Central memory CD8-positive, alpha-beta T cell (primary cell): ENCODE measurements around the gene SIPA1L3.

Experiments
- ATAC-seq: fragments of 150-1000 bp; cut with Tn5 transposase; replicated peaks from 2 replicates; pipeline ENCODE4 v1.10.0; 2022; ENCODE audit warnings: mild to moderate bottlenecking, moderate FRiP score, moderate number of reproducible peaks; ENCODE audit not compliant: poor library complexity, severe bottlenecking; ENCODE audit errors: extremely low read depth
- DNase-seq, 2 donors: peaks; one replicate each; pipeline ENCODE4 v3.0.0; 2021; ENCODE audit warnings: low spot score in 2 of 2
- H3K27ac Mint-ChIP-seq: one replicate; pipeline ENCODE4 v1.8.0; 2022; ENCODE audit warnings: low read depth, mild to moderate bottlenecking, moderate library complexity, mixed read lengths
- H3K27me3 Mint-ChIP-seq: one replicate; pipeline ENCODE4 v1.8.0; 2022; ENCODE audit warnings: mixed read lengths
- H3K36me3 Mint-ChIP-seq: one replicate; pipeline ENCODE4 v1.8.0; 2022; ENCODE audit warnings: mild to moderate bottlenecking, moderate library complexity, mixed read lengths; ENCODE audit not compliant: insufficient read depth
- H3K4me1 Mint-ChIP-seq: one replicate; pipeline ENCODE4 v1.8.0; 2022; ENCODE audit warnings: mixed read lengths
- H3K4me3 Mint-ChIP-seq: one replicate; pipeline ENCODE4 v1.8.0; 2022; ENCODE audit warnings: mild to moderate bottlenecking, moderate library complexity, mixed read lengths
- H3K9me3 Mint-ChIP-seq: one replicate; pipeline ENCODE4 v1.8.0; 2022; ENCODE audit warnings: mixed read lengths

The SIPA1L3 gene

GRCh38 chr19:38252385-38252784 lies 345.4 kb downstream of the SIPA1L3 start:
- Mint-ChIP-seq H3K27ac (no peak overlapping the region), H3K36me3 (peaks cover 2% of the 10 kb centered on the region), H3K9me3 (no peaks in the 10 kb centered on the region), H3K27me3 (peaks cover 41% of the 10 kb centered on the region), H3K4me1 (no peaks in the 10 kb centered on the region), H3K4me3 (no peak overlapping the region)
- ATAC-seq: no peak
- no peak for DNase-seq

DNA sequence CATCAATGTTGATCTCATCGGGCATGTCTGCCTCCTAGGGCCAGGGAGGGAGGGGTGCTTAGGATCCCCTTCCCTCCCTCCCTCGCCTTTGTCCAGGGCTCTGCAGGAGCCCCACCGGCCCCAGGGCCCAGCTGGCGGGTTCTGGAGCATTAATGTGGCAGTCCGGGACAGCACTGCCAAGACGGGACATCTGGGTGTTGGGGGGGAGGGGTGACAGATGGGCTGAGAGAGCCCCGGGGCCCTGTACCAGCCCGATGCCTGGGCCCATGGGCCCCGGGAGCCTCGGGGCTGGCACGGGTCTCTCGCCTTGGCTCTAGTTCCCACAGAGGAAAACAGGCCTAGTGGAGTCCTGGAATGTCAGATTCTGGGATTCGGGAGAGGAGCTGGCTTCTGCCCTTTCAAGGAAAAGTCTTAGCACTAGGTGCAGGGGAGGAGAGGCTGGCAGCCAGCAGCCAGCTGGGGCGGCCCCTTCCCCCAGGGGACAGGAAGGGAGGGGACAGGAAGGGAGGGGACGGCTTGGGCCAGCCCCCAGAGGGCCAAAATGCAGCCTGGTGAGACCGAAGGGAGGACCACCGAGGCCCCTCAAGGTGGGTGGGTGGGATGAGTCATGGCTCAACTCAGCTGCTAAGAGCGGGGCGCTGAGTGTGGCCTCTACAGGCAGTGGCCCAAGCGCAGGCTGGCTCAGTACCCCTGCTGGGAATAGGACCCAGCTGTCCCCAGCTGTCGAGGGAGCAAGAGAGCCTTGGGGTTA lies 346.1 kb downstream of the SIPA1L3 start:
- ATAC-seq (no peak), DNase-seq (no peak)
- H3K27ac Mint-ChIP-seq: no peak overlapping the region
- peaks cover 46% of the 10 kb centered on the region for H3K27me3 Mint-ChIP-seq
- H3K9me3 Mint-ChIP-seq: no peaks in the 10 kb centered on the region
- no peak overlapping the region for H3K4me3 Mint-ChIP-seq
- H3K36me3 Mint-ChIP-seq: peaks cover 2% of the 10 kb centered on the region
- H3K4me1 Mint-ChIP-seq: no peaks in the 10 kb centered on the region

GRCh38 chr19:38253788-38254187 lies 346.8 kb downstream of the SIPA1L3 start:
- ATAC-seq: no peak
- H3K36me3 Mint-ChIP-seq: peaks cover 2% of the 10 kb centered on the region
- no peaks in the 10 kb centered on the region for H3K4me1 Mint-ChIP-seq
- DNase-seq: no peak
- H3K27me3 Mint-ChIP-seq: peaks cover 47% of the 10 kb centered on the region
- no peaks in the 10 kb centered on the region for H3K9me3 Mint-ChIP-seq
- no peak overlapping the region for H3K27ac Mint-ChIP-seq
- no peak overlapping the region for H3K4me3 Mint-ChIP-seq

DNA sequence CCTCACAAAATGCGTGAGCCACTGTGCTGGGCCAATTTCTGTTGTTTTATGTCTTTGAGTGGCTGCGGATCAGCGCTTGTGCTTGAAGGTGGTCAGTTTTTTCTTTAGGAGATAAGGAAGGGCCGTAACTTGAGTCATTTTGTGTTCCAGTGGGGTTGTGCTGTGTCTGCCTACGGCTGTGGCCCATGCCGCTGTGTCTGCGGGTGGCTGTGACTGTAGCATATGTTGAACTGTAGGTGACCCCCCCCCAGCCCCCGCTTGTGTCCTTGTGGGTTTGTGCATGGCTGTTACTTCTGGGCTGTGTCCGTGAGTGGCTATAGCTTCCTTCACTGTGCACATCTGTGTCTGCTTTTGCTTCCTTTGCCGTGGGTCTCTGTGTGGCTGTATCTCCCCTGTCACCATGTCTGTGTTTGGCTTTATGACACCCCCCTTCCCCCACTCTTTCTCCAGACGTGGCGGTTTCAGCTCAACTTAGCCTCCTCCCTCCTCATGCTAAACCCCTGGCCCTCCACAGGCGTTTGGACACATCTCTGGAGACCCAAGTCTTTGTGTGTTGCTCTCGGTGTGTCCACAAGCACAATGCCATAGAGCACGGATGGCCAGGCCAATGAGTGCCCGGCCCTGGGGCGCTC lies 348.5 kb downstream of the SIPA1L3 start:
- ATAC-seq (peak; percentile 19), DNase-seq (no peak)
- Mint-ChIP-seq H3K36me3 (peaks cover 4% of the 10 kb centered on the region), H3K27ac (no peak overlapping the region), H3K4me3 (no peak overlapping the region), H3K9me3 (no peaks in the 10 kb centered on the region), H3K27me3 (peaks cover 47% of the 10 kb centered on the region), H3K4me1 (no peaks in the 10 kb centered on the region)
